DMS79 treated with DMSO at 0.1 percent for 48 hours (cell line): Measurements from ENCODE around the gene TAGAP.

Experiments
- DNase-seq: peaks from one replicate; lab custom pipeline; 2025; lab: John Stamatoyannopoulos, UW

The TAGAP gene

GRCh38 chr6:159071843-159072769, 27.3 kb upstream of the TAGAP start:
- DNase-seq: no peak

GRCh38 chr6:159068904-159069578, 24.2 kb upstream of the TAGAP start:
- DNase-seq: no peak

GRCh38 chr6:159067334-159067733, 22.5 kb upstream of the TAGAP start:
- DNase-seq: no peak

GRCh38 chr6:159066483-159066882, 21.7 kb upstream of the TAGAP start:
- DNase-seq: no peak

GRCh38 chr6:159065759-159066329, 21.1 kb upstream of the TAGAP start:
- DNase-seq: no peak

GRCh38 chr6:159065091-159065490, 20.3 kb upstream of the TAGAP start:
- DNase-seq: no peak

GRCh38 chr6:159064477-159064876, 19.7 kb upstream of the TAGAP start:
- no peak for DNase-seq

- no peak for DNase-seq
Measured at GRCh38 chr6:159063549-159063948, 18.8 kb upstream of the TAGAP start.

GRCh38 chr6:159062976-159063375, 18.2 kb upstream of the TAGAP start:
- no peak for DNase-seq

- no peak for DNase-seq
Measured at GRCh38 chr6:159062564-159062945, 17.8 kb upstream of the TAGAP start.

GRCh38 chr6:159061805-159062563, 17.2 kb upstream of the TAGAP start:
- no peak for DNase-seq

GRCh38 chr6:159061146-159061545, 16.4 kb upstream of the TAGAP start:
- no peak for DNase-seq

GRCh38 chr6:159059885-159060506, 15.2 kb upstream of the TAGAP start:
- DNase-seq: no peak

- DNase-seq: no peak
Measured at GRCh38 chr6:159059141-159059540, 14.3 kb upstream of the TAGAP start.

GRCh38 chr6:159056899-159057298, 12.1 kb upstream of the TAGAP start:
- no peak for DNase-seq

GRCh38 chr6:159056432-159056831, 11.6 kb upstream of the TAGAP start:
- DNase-seq: peak; percentile 31

- peak; percentile 31 for DNase-seq
Measured at GRCh38 chr6:159056003-159056402, 11.2 kb upstream of the TAGAP start.

- DNase-seq: no peak
Measured at GRCh38 chr6:159053781-159054398, 9.1 kb upstream of the TAGAP start.

GRCh38 chr6:159052720-159053119, 7.9 kb upstream of the TAGAP start:
- DNase-seq: no peak

- no peak for DNase-seq
Measured at GRCh38 chr6:159047891-159048685, 3.3 kb upstream of the TAGAP start.
